ENCODE results near the gene PBX3.

- TF ChIP-seq CTCF (IDR thresholded peaks at IDR 0.05) (no peak), POLR2A (IDR thresholded peaks at IDR 0.05) (no peak)
Observed at GRCh38 chr9:125756518-125756917, 9.3 kb downstream of the PBX3 start.
